NCI-H2227 (cell line): ENCODE measurements around the gene NEO1.

Experiments used
- DNase-seq: peaks from one replicate; lab custom pipeline; 2025; ENCODE audit not compliant: unreplicated experiment; lab: John Stamatoyannopoulos, UW

NEO1 gene

GRCh38 chr15:73051807-73052652 lies at the start of gene NEO1:
NEO1 (plus strand) TSS chr15:73052463; CDS start chr15:73052676, 213 bp downstream.
- DNase-seq: peak; percentile 92

GRCh38 chr15:73004462-73004861 lies 47.8 kb upstream of the NEO1 start:
- DNase-seq: no peak

- DNase-seq: no peak
These were observed 47.2 kb upstream of the NEO1 start for GRCh38 chr15:73005032-73005431.

GRCh38 chr15:73005446-73005845 lies 46.8 kb upstream of the NEO1 start:
- no peak for DNase-seq

DNA sequence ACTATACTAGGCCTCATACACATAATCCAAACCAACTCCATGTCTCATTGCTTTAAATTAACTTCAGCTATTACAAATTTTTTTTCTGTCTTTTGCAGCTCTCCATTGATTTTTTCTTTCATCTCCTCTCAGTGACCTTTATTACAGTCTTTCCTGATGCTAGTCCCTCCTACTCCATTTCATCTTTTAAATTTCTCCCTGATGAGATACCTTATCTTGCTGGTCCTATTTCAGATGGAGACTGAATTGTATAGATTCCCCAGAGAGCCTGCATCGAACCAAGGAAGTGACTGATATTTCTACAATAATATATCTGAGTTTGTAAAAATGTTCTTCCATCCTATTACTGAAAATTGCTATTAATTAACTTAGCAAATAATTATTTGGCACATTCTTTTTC lies 45.7 kb upstream of the NEO1 start:
- no peak for DNase-seq

GRCh38 chr15:73009066-73010056 lies 42.9 kb upstream of the NEO1 start:
- DNase-seq: no peak

- DNase-seq: no peak
These were observed 41.8 kb upstream of the NEO1 start for GRCh38 chr15:73010154-73011152.

DNA sequence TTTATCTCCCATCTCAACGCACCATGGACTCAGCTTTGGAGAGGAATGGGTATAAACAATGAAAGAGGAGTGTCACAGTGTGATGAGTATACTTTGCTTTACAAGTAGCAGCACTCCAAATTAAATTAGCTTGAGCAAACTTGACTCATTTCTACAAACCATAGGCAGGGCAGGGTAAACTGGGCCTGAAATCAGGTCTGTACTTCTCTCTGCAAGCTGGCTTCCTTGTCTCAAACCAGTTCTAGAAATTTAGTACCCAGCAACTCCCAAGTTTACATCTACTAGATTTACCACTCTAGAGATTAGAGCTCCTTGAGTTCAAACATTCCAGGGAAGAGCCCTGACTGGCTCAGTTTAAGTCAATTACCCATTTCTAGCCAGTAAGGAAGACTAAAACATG lies 37.4 kb upstream of the NEO1 start:
- DNase-seq: no peak

DNA sequence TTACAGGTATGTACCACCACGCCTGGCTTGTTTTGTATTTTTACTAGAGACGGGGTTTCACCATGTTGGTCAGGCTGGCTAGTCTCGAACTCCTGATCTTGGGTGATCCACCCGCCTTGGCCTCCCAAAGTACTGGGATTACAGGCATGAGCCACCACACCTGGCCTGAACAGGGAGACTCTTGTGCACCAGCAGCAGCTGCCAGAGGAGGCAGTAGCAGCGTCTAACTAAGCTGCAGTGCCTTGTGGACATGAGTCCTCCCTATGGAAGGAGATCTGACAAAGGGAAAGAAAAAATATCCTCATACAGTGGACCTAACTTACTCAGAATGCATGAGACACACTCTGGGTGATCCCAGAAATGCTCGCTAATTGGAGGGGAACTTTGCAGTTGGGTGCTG lies 36.8 kb upstream of the NEO1 start:
- DNase-seq: no peak

DNA sequence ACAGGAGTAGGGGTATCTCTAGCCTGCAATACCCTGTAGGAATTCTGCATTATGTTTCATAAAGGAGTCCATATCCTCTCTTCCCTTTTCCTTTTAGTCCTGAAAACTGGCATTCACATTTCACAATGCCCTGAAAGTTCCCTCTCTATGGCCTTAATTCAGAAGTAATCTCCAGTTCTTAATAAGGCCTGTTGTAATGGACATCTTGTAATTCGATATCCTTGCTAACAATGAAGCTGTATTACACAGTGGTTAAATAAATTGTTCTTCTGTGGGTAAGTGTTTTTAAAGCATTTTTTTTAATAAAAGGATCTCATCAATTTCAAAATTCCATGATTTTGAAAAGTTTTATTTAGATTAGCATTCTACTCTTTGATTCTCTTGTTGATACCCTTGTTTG lies 34.3 kb upstream of the NEO1 start:
- no peak for DNase-seq

DNA sequence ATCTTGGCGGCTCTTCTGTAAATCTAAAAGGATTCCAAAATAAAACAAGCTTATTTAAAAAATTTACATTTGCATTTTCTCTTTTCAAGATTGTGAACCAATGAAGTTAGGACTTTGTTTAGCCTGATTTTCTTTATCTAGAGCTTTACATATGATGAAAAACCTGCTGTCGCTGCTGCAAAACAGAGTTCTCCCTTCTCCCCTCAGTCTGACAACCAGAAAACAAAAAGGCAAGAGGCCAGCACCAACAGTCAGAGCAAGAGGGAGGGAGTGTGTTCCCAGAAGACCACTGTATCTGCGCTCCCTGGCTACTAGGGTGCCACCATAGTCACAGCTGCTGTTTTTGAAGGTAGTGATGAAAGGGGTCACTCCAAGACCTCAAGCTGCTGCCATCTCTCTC lies 33.1 kb upstream of the NEO1 start:
- no peak for DNase-seq

DNA sequence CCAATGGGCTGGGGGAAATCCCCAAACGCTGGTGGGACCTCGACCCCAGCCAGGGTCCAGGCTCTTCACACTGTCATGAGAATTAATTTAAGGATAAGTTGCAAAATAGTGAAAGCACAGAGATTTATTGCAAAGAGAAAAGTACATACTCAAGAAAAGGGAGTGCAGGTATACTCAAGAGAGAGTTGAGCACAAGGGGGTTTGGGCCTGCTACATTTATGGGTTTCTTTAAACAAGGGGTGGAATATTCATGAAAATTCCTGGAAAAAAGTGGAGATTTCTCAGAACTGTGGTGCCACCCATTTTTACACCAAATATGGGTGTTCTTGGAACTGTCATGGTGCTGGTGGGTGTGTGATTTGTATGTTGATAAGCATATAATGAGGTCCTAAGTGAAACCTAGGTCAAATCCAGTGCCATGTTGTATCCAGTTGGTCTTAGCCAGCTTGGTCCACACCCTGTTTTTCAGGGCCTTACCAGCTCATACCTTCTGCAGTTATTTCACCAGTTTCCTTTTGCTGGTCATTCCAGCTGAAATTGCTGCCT lies 32.6 kb upstream of the NEO1 start:
- DNase-seq: no peak

DNA sequence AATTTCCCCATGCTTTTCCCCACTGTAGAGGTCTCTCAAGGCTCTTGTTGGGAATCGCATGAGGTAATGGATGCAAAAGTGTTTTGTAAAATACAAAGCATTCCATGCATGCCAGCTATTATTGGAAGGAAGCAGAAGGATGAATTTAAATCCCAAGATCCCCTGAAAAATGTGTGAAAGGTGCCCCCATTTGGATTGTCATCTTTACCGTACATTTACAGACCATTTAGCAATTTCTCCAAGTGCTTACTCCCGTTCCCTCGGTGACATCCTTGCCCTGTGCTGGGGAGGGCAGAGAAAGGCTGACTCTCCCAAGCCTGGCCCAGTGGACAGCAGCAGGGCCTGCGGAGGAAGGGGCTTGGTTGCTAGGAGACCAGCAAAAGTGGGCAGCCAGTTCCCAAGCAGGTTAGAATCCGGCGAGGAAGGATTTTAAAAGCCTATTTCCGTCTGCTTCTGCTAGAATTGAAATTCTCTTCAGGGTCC lies 31.1 kb upstream of the NEO1 start:
- peak; percentile 55 for DNase-seq

DNA sequence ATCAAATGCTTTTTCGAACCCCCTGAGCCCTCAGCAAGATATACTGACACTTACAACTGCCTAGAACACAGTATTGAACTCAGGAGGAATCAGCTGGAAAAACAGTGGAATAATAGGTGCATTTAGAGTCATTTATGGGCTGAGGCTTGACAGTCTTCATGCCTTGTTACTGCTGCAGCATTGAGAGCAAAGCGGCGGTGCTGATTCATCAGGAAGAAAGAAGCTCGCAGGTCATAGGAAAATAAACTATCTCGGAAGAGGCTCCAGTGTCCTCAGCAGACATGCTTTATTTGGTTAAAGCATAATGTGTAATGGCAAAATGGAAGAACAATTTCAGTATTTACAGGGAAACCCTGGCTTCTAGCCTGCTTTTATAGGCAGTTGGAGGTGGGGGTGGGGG lies 30.1 kb upstream of the NEO1 start:
- DNase-seq: peak; percentile 44

- DNase-seq: no peak
These were observed 29.2 kb upstream of the NEO1 start for GRCh38 chr15:73023071-73023470.

DNA sequence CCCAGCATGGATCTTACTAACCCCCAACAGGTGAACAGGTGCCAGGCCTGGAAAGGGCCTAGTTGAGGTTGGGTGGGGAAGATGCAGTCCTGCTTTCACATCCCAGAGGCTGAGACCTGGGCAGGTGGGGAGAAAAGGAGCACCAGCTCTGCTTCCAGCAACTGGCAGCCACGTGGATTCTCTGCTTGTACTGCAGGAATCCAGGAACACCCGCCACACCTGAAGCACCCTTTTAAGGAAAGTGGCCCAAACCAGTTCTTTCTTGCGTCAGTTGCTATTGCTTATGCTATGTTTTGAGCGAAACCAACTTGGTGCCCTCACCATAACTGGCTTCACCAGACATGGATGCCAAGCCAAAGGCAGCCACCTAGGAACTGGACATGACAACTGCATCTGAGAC lies 28.1 kb upstream of the NEO1 start:
- no peak for DNase-seq

- DNase-seq: no peak
These were observed 25.7 kb upstream of the NEO1 start for GRCh38 chr15:73026511-73027054.

DNA sequence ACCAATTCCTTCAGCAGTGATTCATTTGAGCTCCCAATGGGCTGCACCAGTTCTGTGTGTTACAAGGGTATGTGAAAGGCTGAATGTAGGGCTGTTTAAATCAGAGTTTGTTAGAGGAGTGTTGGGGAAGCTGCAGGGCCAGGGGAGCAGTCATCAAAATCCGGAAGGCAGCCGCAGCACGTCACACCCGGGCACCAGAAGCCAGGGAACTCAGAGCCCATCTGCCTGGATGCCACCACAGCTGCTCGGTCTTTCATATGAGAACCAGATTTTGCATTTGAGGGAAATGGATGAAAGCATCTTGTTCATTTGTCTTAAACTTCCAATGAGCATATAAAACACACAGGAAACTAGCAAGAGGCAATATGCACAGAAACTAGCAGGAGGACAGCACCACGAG lies 24.2 kb upstream of the NEO1 start:
- DNase-seq: no peak

DNA sequence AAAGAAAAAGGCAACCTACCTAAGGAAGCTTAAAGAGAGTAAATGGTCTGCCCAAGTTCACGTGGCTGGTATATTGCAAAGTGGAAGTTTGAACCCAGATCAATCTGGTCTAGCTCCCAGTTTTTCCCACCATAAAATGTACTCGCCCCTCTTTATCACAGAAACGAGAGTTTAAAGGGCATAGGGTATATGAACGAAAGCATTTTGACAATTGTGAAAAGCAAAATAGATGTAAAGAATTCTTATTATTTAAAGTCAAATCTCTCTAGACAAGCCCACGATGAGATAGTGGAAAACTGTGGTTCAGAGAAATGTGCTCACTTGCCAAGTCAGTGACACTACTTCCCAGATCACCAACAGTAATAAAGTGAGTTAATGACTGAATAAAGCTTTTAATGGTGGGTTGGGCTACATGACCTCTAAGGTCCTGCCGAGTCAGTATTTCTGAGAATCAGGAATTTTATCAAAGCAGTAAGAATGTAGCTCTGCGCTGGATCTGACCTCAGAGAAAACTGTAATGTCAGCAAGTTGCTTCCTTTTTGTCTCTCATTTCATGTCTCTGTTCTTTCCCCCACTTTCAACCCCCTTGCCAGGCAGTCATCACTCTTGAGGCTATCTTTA lies 23.3 kb upstream of the NEO1 start:
- DNase-seq: no peak
